GM12878 (cell line): ENCODE data around the gene PRM3. TPM values are rescaled to one million over a fixed set of nuclear protein-coding genes. Genes with fewer than 3 reads are reported as not detected.

Source experiments
- ATAC-seq: fragments of 200-7000 bp; cut with Tn5 transposase; 3 replicates; pipeline ENCODE4 v1.9.1; 2020; ENCODE audit warnings: mild to moderate bottlenecking, moderate library complexity
- BruUV-seq: library from RNA; stranded (reverse); fragments of 400-500 nt; replicated peaks from 2 replicates; lab custom pipeline; 2021; lab: Mats Ljungman, UMichigan
- CTCF ChIA-PET: fragments of 300-600 bp; sonication (Branson Sonifier 250); formaldehyde crosslinking; extraction: SDS; loops from one replicate; lab custom pipeline; 2021; ENCODE audit warnings: inconsistent platforms; lab: Yijun Ruan, JAX
- POLR2A ChIA-PET: fragments of 350-600 bp; formaldehyde crosslinking; extraction: SDS; loops from one replicate; lab custom pipeline; 2021; ENCODE audit warnings: inconsistent platforms; lab: Charles Lee
- RAD21 ChIA-PET: fragments of 300-600 bp; sonication (Branson Sonifier 250); formaldehyde crosslinking; loops from one replicate; lab custom pipeline; 2023; ENCODE audit warnings: antibody characterized with exemption; ENCODE audit not compliant: unreplicated experiment; lab: Charles Lee
- SMC1A ChIA-PET: fragments of 300-600 bp; sonication (Branson Sonifier 250); formaldehyde crosslinking; loops from one replicate; lab custom pipeline; 2023; ENCODE audit not compliant: unreplicated experiment, uncharacterized antibody; lab: Charles Lee
- DNase-seq: peaks from one replicate; pipeline ENCODE4 v3.0.0-alpha.2; 2011; ENCODE audit warnings: low read depth, low spot score
- FAIRE-seq: peaks from 3 replicates; lab custom pipeline; 2011; peaks lifted over from hg19 to GRCh38; lab: Jason Lieb, UNC
- H2AFZ ChIP-seq: 2 replicates; pipeline ENCODE4 v1.6.0; 2011; ENCODE audit warnings: low read depth, low read length, control low read depth; ENCODE audit not compliant: control insufficient read depth
- H3K27ac ChIP-seq: 2 replicates; pipeline ENCODE4 v1.5.1; 2011; ENCODE audit warnings: control low read depth; ENCODE audit not compliant: control insufficient read depth, insufficient read depth
- H3K27me3 ChIP-seq, 2 experiments: replicated peaks in 1 of 2; 2 replicates each; pipeline versions ENCODE4 v1.6.0 to v1.6.1; 2011; ENCODE audit warnings: low read length in 1 of 2; ENCODE audit not compliant: control insufficient read depth in 2 of 2, insufficient read depth in 2 of 2
- H3K36me3 ChIP-seq, 2 experiments: 2 replicates each; pipeline ENCODE4 v1.5.1; 2011; ENCODE audit warnings: low read length in 1 of 2; ENCODE audit not compliant: control insufficient read depth in 2 of 2, insufficient read depth in 2 of 2
- H3K4me1 ChIP-seq: 2 replicates; pipeline ENCODE4 v1.6.1; 2011; ENCODE audit warnings: mild to moderate bottlenecking, low read length, moderate library complexity, mixed read lengths; ENCODE audit not compliant: control insufficient read depth, insufficient read depth
- H3K4me2 ChIP-seq: 2 replicates; pipeline ENCODE4 v1.6.0; 2011; ENCODE audit warnings: control low read depth; ENCODE audit not compliant: control insufficient read depth, insufficient read depth
- H3K4me3 ChIP-seq: fragments of 200-600 bp; sonication (generic); 2 replicates; pipeline ENCODE4 v1.5.1; 2016
- H3K79me2 ChIP-seq: 2 replicates; pipeline ENCODE4 v1.6.0; 2011; ENCODE audit warnings: low read length; ENCODE audit not compliant: control insufficient read depth, insufficient read depth
- H3K9ac ChIP-seq: 2 replicates; pipeline ENCODE4 v1.8.0; 2011; ENCODE audit warnings: low read length, control low read depth, mixed read lengths; ENCODE audit not compliant: control insufficient read depth, insufficient read depth
- H3K9me3 ChIP-seq: replicated peaks from 3 replicates; pipeline ENCODE4 v1.5.1; 2011; ENCODE audit warnings: mild to moderate bottlenecking, low read length; ENCODE audit not compliant: control insufficient read depth, insufficient read depth
- H4K20me1 ChIP-seq: 2 replicates; pipeline ENCODE4 v1.6.0; 2011; ENCODE audit not compliant: control insufficient read depth, insufficient read depth
- GABPA ChIP-seq: IDR thresholded peaks from 2 replicates; pipeline ENCODE4 v1.6.1; 2014; ENCODE audit warnings: antibody characterized with exemption, low read depth, mild to moderate bottlenecking, inconsistent platforms
- IKZF2 ChIP-seq, 2 experiments: fragments of 450-650 bp; IDR thresholded peaks; 2 replicates each; pipeline ENCODE4 v1.6.1; 2017; ENCODE audit warnings: mild to moderate bottlenecking in 2 of 2, moderate library complexity in 2 of 2
- MTA2 ChIP-seq: fragments of 450-650 bp; IDR thresholded peaks from 2 replicates; pipeline ENCODE4 v1.6.1; 2016; ENCODE audit warnings: low read depth, mild to moderate bottlenecking, moderate library complexity
- NFIC ChIP-seq: IDR thresholded peaks from 2 replicates; pipeline ENCODE4 v1.6.1; 2012; ENCODE audit warnings: low read depth, mild to moderate bottlenecking, inconsistent platforms, low read length, moderate library complexity
- RAD51 ChIP-seq: fragments of 450-650 bp; IDR thresholded peaks from 2 replicates; pipeline ENCODE4 v1.6.1; 2016; ENCODE audit warnings: moderate library complexity, mild to moderate bottlenecking, inconsistent platforms
- TARDBP ChIP-seq: IDR thresholded peaks from 2 replicates; pipeline ENCODE4 v1.6.1; 2016; ENCODE audit warnings: borderline replicate concordance
- ZBED1 ChIP-seq: IDR thresholded peaks from 2 replicates; pipeline ENCODE4 v1.6.1; 2016; ENCODE audit warnings: borderline replicate concordance
- ZNF384 ChIP-seq: IDR thresholded peaks from 2 replicates; pipeline ENCODE4 v1.6.1; 2012; ENCODE audit warnings: low read depth, mild to moderate bottlenecking, low read length, improper control_type of control experiment, borderline replicate concordance
- WGBS: methylation state at CpG from one replicate; pipeline ENCODE4 v1.1.6; 2016; ENCODE audit warnings: low lambda C conversion rate; ENCODE audit not compliant: insufficient replicate concordance, insufficient coverage; ENCODE audit errors: missing lambda C conversion rate; 5-methylcytosine and 5-hydroxymethylcytosine counted together
- in situ Hi-C: fragments of 300-500 bp; cut with MboI; formaldehyde crosslinking; loops from 9 replicates; pipeline ENCODE4 v1.14.3; 2018; ENCODE audit warnings: mixed read lengths
- intact Hi-C: fragments of 100-400 bp; cut with micrococcal nuclease; formaldehyde crosslinking; loops from one replicate; pipeline ENCODE4 v1.14.2; 2022; ENCODE audit not compliant: unreplicated experiment
- polyA plus RNA-seq, 11 experiments: library from polyadenylated mRNA; depleted of rRNA in 4 of 11; unstranded in 6 of 11; stranded (reverse) in 5 of 11; fragments of >200 nt; fragmentation: Nextera tagmentation in 4 of 11; fragmentation: Illumina TruSeq in 1 of 11; extraction: Ambion mirVana in 4 of 11; extraction: Trizol in 1 of 11; gene quantifications; 1 replicate in 1 of 11; 2 replicates in 10 of 11; pipeline versions ENCODE4 v1.2.1 to v1.2.3, GENCODE V29; 2011 to 2016; ENCODE audit warnings: inconsistent platforms in 2 of 11, missing spikeins in 2 of 11, low read depth in 1 of 11
- total RNA-seq, 4 experiments: library from RNA; depleted of rRNA in 3 of 4; stranded (reverse); fragments of >200 nt in 3 of 4; fragmentation: Illumina TruSeq in 1 of 4; extraction: Trizol in 1 of 4; gene quantifications; 2 replicates each; pipeline versions ENCODE4 v1.2.1 to v1.2.3, GENCODE V29; 2013 to 2021
- TF ChIP-seq, protein P1 (sequence below): IDR thresholded peaks from 2 replicates; pipeline ENCODE4 v1.6.1; 2012; ENCODE audit warnings: low read length, inconsistent platforms
- TF ChIP-seq, protein P2 (sequence below): fragments of 450-650 bp; formaldehyde crosslinking; IDR thresholded peaks from 2 replicates; pipeline ENCODE4 v1.4.0; 2020; ENCODE audit warnings: mild to moderate bottlenecking, moderate library complexity
- TF ChIP-seq, protein P3 (sequence below): fragments of 450-650 bp; IDR thresholded peaks from 2 replicates; pipeline ENCODE4 v1.6.1; 2018; ENCODE audit warnings: mild to moderate bottlenecking, low read depth, moderate library complexity; ENCODE audit not compliant: partially characterized antibody
- TF ChIP-seq, protein P4 (sequence below): fragments of 450-650 bp; IDR thresholded peaks from 2 replicates; pipeline ENCODE4 v1.6.1; 2017; ENCODE audit warnings: low read depth, mild to moderate bottlenecking, moderate library complexity

The PRM3 gene
- total and polyA plus RNA-seq, 10 of the 15 experiments (the other 5 are each of a cell fraction or from before 2014, with no cell fraction given), result not detected

DNA sequence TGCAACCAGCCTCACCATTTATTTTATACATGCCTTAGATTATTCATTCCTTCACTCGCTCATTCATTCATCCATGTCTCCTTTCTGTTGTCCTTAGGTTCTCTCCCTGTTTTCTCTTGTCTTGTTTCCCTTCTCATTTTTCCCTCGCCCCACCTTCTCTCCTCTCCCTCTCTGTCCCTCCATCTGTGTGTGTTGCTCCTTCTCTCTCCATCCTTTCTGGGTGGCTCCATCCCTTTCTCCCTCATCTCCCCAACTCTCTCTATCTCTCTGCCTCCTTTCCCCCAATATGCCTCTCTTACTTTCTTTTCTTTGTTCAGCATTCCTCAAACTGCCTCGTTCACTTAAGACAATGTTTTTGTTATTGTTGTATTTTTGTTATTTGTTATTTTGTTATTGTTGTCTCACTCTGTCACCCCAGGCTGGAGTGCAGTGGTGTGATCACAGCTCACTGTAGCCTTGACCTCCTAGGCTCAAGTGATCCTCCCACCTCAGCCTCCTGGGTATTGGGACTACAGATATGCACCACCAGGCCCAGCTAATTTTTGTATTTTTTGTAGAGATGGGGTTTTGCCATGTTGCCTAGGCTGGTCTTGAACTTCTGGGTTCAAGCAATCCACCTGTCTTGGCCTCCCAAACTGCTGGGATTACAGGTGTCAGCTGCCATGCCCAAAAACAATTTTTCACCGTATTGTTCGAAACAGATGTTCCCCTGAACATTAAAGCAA is 31.8 kb downstream of the PRM3 start:
- ATAC-seq (no peak), DNase-seq (no peak), FAIRE-seq (no peak)
- RAD21 ChIA-PET, result no interaction called here
- SMC1A ChIA-PET, result no interaction called here
- H3K4me2 ChIP-seq, result no peak overlapping the region
- POLR2A ChIA-PET, result no interaction called here
- H4K20me1 ChIP-seq, result no peaks in the 10 kb centered on the region
- H3K4me3 ChIP-seq, result no peak overlapping the region
- in situ Hi-C loops (no loop called here), intact Hi-C loops (no loop called here)
- H3K9ac ChIP-seq, result no peak overlapping the region
- H3K9me3 ChIP-seq, result no peaks in the 10 kb centered on the region; the same call in 2 of the 3 replicates
- no peak overlapping the region for H3K27ac ChIP-seq
- no peaks in the 10 kb centered on the region for H3K27me3 ChIP-seq
- no peaks in the 10 kb centered on the region for H3K36me3 ChIP-seq
- CTCF ChIA-PET, result no interaction called here
- H2AFZ ChIP-seq, result no peak overlapping the region
- 78% methylated on average over 5 of the region's 5 CpGs for WGBS
- H3K4me1 ChIP-seq, result peaks cover 11% of the 10 kb centered on the region
- H3K79me2 ChIP-seq, result no peaks in the 10 kb centered on the region
- no TSS peak for BruUV-seq
- no peak for TF ChIP-seq IKZF2 (IDR thresholded peaks at IDR 0.05)
- no peak for TF ChIP-seq GABPA
- no peak for TF ChIP-seq TARDBP
- TF ChIP-seq RAD51, result no peak
- no peak for TF ChIP-seq NFIC
- TF ChIP-seq, protein P1, sequence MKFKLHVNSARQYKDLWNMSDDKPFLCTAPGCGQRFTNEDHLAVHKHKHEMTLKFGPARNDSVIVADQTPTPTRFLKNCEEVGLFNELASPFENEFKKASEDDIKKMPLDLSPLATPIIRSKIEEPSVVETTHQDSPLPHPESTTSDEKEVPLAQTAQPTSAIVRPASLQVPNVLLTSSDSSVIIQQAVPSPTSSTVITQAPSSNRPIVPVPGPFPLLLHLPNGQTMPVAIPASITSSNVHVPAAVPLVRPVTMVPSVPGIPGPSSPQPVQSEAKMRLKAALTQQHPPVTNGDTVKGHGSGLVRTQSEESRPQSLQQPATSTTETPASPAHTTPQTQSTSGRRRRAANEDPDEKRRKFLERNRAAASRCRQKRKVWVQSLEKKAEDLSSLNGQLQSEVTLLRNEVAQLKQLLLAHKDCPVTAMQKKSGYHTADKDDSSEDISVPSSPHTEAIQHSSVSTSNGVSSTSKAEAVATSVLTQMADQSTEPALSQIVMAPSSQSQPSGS, result no peak
- TF ChIP-seq ZBED1, result no peak
- TF ChIP-seq, protein P2, sequence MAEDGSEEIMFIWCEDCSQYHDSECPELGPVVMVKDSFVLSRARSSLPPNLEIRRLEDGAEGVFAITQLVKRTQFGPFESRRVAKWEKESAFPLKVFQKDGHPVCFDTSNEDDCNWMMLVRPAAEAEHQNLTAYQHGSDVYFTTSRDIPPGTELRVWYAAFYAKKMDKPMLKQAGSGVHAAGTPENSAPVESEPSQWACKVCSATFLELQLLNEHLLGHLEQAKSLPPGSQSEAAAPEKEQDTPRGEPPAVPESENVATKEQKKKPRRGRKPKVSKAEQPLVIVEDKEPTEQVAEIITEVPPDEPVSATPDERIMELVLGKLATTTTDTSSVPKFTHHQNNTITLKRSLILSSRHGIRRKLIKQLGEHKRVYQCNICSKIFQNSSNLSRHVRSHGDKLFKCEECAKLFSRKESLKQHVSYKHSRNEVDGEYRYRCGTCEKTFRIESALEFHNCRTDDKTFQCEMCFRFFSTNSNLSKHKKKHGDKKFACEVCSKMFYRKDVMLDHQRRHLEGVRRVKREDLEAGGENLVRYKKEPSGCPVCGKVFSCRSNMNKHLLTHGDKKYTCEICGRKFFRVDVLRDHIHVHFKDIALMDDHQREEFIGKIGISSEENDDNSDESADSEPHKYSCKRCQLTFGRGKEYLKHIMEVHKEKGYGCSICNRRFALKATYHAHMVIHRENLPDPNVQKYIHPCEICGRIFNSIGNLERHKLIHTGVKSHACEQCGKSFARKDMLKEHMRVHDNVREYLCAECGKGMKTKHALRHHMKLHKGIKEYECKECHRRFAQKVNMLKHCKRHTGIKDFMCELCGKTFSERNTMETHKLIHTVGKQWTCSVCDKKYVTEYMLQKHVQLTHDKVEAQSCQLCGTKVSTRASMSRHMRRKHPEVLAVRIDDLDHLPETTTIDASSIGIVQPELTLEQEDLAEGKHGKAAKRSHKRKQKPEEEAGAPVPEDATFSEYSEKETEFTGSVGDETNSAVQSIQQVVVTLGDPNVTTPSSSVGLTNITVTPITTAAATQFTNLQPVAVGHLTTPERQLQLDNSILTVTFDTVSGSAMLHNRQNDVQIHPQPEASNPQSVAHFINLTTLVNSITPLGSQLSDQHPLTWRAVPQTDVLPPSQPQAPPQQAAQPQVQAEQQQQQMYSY (CRISPR knock-in tag), result no peak
- TF ChIP-seq MTA2, result no peak
- TF ChIP-seq, protein P3, sequence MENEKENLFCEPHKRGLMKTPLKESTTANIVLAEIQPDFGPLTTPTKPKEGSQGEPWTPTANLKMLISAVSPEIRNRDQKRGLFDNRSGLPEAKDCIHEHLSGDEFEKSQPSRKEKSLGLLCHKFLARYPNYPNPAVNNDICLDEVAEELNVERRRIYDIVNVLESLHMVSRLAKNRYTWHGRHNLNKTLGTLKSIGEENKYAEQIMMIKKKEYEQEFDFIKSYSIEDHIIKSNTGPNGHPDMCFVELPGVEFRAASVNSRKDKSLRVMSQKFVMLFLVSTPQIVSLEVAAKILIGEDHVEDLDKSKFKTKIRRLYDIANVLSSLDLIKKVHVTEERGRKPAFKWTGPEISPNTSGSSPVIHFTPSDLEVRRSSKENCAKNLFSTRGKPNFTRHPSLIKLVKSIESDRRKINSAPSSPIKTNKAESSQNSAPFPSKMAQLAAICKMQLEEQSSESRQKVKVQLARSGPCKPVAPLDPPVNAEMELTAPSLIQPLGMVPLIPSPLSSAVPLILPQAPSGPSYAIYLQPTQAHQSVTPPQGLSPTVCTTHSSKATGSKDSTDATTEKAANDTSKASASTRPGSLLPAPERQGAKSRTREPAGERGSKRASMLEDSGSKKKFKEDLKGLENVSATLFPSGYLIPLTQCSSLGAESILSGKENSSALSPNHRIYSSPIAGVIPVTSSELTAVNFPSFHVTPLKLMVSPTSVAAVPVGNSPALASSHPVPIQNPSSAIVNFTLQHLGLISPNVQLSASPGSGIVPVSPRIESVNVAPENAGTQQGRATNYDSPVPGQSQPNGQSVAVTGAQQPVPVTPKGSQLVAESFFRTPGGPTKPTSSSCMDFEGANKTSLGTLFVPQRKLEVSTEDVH, result no peak
- TF ChIP-seq, protein P4, sequence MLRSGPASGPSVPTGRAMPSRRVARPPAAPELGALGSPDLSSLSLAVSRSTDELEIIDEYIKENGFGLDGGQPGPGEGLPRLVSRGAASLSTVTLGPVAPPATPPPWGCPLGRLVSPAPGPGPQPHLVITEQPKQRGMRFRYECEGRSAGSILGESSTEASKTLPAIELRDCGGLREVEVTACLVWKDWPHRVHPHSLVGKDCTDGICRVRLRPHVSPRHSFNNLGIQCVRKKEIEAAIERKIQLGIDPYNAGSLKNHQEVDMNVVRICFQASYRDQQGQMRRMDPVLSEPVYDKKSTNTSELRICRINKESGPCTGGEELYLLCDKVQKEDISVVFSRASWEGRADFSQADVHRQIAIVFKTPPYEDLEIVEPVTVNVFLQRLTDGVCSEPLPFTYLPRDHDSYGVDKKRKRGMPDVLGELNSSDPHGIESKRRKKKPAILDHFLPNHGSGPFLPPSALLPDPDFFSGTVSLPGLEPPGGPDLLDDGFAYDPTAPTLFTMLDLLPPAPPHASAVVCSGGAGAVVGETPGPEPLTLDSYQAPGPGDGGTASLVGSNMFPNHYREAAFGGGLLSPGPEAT, result no peak
- no peak for TF ChIP-seq ZNF384
